Stimulated activated CD8-positive, alpha-beta memory T cell treated with anti-CD3 and anti-CD28 coated beads, Interleukin-4, amount 100 ng/mL, for 24 hours (primary cell): Measurements from ENCODE around the gene IPPK.

Source experiments
- DNase-seq: peaks from one replicate; pipeline ENCODE4 v3.0.0-alpha.2; 2020; ENCODE audit warnings: low read depth

Gene IPPK

DNA sequence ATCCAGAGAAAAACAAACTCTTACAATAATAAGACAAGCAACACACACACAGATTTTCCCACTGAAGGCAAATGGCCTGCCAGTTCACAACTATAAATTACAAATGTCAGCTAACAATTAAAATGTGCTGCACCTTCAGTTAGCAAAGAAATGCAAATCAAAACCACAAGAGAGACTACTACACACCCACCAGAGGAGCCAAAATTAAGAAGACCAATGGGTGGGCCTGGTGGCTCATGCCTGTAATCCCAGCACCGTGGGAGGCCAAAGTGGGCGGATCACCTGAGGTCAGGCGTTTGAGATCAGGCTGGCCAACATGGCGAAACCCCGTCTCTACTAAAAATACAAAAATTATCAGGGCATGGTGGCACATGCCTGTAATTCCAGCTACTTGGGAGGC, 15.1 kb upstream of the IPPK start:
- no peak for DNase-seq

DNA sequence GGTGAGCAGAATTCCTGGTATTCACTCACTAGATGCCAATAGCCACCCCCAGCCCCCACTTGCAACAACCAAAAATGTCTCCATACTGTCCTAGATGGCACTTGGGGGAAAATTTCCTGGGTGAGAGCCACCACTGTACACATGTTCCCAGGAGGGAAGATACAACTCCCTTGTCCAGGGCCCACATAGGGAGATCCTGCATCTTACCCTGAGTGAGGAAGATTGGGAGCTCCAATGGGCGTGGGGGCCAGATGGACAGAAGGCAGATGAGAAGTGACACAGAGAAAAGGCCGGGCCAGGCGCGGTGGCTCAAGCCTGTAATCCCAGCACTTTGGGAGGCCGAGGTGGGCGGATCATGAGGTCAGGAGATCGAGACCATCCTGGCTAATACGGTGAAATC, 12.3 kb upstream of the IPPK start:
- DNase-seq, result no peak

DNA sequence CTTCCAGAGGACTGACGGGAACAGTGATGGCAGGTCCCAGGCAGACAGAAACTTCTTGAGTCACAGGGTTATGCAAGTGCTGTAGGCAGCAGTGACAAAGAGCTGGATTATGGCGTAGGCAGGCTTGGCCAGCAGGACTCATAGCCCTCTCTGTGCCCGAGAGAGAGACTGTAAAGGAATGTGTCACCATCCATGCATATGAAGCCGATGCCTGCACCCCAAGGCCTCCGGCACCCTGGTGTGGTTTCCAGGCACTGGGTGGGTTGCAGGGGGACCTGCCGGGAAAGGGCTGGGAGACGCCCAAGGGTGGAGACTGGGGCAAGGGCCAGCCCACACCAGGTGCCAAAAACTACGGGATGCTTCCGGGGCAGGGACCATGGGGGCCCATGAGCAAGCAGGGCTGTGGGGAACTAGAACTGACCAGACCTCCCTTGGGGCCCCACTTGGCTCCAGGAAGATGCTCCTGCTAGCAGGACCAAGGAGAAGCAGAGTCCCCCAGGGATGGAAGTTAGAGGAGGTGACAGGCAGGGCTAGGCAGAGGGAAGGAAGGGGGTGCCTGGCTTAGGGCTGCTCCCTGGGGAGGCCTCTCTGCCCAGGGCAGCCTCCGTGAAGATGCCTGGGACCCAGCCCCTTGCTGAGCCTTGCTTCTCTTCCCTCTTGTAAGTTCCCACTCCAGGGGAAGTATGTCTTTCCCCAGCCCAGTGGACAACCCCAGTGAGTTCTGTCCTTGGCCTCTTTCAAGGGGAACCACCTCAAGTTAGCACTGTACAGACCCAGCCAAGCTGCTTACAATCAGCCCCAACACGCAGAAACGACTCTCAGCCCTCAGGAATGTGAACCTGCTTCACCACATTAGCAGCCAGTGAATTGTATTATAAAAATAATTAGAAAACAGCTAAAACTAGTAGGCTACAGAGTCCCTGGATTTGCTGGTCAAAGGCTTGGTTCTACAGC, 10.5 kb upstream of the IPPK start:
- DNase-seq, result no peak

DNA sequence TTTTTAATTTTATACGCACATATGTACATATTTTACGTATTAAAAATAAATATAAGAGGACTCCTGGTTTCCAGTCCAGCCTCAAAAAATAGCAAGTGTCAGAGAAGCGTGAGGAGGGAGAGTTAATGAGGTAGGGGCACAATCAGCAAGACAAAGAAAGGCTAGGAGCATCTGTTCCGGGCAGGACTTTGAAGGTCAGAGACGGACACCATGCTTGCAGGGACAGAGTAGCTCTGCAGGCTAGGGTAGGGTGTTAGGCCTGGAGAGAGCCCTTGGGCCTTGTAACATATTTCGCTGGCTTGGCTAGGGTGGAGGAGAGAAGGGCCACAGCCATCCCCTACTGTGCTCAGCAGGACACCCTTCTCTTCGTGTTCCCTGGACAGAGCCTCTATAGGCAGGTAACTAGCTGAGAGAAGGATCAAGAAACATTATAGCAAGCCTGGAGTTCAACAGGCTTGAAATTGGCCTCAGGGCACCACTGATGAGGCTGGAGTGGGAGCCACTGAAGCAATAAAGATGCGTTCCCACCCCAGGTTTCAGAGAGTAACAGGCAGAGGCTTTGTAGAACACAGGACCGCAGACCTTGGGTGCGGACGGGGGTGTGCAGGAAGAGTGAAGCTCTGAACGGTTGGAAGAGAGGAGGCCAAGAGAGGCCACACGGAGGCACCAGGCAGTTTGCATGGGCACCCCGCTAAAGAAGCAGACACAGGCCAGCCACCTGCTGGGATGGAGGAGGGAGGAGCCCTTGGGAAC, 9.7 kb upstream of the IPPK start:
- DNase-seq, result no peak

DNA sequence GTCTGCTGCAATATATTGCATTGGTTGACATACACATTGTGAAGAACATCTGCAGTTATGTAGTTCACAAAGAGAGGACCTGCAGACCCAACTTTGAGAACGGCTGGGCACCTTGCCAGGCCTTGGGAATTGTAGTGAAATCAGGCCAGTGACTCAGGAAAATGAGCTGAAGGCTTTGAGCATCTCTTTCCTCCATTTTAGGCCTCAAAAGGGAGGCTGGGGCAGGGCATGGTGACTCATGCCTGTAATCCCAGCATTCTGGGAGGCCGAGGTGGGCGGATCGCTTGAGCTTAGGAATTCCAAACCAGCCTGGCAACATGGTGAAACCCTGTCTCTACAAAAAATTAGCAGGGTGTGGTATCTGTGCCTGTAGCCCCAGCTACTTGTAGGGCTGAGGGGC, 1.4 kb upstream of the IPPK start:
- DNase-seq, result no peak

DNA sequence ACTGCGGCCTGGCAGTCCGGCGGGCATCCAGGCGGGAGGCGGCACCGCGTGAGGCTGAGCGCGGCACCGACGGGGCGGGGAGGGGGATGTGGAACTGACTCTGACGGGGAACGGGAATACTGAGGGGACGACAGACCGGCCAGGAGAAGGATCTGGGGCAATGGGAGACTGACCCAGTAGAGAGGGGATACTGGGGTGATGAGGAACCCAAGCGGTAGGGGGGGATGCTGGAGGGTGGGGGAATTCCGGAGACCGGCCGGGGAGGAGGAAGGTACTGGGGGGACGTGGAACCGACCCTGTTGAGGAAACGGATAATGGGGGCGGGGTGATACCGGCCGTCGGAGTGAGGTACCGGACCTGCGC, 423 bp downstream of the IPPK start:
- DNase-seq, result peak; percentile 18

DNA sequence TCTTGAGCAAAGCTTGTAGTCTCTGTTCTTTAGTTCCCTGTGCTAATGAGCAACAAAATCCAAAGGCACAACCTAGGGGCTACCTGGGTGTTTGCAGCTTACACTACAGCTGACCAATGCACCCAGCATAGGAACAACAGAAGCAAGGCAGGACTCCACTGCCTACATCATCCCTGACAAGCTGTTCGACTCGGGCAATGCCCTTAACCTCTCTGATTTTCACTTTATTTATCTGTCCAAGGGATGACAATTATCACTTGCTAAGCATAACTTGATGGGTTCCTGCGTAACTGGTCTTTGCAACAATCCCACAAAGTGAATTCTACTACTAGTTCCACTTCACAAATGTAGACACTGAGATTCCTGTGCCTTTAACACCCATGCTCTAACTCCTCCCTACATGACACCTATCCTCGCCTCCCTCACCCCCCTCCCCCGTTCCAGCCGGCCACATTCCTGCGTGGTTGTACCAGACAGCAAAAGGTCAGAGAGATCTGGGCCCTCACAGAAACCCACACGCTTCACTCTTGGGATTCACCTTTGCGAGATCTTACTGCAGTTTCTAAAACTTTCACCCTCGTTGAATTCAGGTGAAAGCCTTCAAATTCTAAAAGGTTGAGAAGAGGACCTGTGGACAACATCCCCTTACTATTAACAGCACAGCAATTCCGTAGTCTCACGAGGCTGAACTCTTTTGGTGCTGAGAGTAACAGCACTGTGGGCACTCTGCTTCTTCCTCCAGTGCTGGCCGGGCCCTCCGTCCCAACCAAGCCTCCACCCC, 995 bp downstream of the IPPK start:
- peak; percentile 46 for DNase-seq

DNA sequence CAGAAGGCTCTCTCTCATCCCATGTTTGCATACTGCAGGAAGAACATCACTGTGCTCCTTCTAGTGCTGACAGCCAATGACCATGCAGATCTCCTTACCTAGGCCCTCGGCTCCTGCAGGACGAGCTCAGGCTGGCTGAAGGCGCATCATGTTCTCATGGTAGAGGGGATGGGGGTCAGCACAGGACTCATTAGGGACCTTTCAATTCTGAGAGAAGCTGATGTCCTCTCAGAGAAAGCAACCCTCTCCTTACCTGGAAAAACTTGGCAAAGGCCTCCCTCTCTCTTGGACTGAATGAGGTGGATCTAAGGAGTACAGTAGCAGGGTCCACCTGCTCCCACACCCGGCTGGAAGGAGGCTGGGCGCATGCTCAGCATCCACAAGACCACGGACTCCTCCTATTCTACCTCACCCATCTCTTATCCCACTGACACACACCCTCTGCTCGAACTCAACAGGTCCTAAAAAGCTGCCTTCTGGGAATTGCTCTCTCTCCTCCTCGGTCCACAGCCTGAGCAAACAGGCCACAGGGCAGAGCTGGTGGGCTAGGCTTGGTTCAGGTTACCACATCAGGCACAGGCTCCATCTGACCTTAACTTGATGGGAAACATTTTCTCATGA, 2.9 kb downstream of the IPPK start:
- DNase-seq, result no peak

DNA sequence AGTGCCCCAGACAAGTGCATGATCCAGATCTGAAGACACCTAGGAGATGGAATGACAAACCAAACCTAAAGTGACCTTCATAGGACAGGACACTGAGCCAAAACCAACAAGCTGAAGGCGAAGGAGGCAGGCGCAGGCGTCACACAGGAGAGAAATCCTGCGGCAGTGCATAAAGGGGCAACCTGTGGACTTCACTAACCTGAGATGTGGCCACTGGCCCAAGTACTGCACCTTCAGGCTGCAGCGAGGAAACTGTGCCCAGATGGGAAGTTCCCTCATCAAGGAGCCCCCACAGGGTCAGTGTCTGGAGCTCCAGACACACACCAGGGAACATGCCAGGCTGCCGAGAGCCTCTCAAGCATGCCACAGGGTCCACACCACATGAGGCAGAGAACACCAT, 3.7 kb downstream of the IPPK start:
- DNase-seq, result no peak

DNA sequence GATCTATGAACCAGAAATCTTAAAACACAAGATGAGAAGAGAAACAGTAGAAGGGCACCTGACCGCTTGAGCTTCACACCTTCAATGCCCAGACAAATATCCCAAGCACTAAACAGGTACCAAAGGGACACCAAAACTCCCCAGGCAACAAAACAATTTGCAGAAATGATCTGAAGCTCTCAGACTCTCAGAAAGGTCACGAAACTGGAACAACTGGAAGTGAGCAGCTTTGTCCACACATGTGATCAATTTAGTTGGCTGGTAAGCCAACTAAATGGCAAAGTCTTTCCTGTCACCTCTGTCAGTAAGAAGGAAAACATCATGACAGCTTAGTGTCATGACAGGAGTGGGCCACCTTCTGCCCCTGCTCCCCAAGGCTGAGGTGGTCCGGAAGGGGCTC, 4.1 kb downstream of the IPPK start:
- no peak for DNase-seq

DNA sequence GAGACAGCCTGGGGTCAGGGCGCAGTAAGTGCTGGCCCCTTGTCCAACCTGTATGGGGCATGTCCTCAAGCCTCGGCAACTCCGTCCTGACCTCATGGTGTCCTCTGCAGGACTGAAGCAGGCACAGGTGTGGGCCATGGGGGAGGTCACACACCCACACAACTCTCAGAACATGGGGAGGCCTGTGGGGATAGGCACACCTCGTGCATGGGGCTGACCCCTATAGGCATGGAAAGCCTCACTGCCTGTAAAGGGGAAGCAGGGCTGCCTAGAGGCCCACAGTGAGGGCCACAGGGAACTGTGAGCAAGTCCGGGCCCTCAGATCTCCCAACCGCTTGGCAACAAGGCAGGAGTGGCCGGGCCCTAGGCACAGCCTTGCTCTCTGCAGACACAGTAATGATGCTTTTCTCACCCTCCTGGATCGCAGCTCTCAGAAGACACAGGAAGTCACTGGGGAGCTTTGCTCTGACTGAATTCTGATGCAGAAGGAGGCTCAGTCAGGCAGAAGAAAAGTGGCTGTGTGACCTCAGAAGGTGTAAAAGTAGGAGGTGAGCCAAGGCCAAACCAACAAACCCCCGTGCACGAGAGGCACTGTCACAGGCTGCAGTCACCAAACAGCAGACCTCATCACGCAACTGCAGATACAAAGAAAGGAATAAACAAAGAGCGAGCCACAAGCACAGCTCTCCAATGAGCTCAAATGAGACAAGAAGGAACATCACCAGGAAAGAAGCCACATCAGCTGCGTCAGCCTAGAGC, 5.4 kb downstream of the IPPK start:
- no peak for DNase-seq

DNA sequence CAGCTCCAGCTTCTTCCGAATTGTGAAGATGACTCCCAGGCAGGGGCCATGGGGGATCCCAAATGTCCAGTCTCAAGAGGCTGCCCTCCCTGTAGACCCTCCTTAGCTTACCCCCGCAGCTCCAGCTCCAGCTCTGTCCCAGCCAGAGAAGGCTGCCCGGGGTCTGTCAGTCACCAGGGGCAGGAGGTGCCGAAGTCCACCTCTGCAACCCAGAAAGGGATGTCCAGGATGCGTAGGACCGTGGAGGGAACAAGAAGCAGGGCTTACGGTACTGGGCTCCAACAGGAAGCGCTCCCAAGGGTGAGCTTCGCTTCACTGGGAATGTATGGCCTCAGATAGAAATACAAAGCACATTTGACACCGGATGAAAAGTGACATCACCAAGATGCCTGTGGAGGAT, 6.0 kb downstream of the IPPK start:
- no peak for DNase-seq

DNA sequence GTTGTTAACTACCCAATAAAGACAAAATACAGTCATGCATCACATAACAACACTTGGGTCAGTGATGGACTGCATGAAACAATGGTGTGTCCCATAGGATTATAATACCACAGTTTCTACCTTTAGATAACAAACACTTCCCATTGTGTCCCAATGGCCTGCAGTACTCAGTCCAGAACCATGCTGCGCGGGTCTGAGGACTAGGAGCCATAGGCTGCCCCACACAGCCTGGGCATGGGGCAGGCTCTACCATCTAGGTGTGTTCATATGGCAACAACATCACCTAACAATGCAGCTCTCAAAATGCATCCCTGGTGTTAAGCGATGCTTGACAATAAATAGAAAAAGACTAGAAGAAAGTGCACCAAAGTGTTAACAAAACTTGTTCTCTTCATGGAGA, 6.8 kb downstream of the IPPK start:
- DNase-seq, result no peak

DNA sequence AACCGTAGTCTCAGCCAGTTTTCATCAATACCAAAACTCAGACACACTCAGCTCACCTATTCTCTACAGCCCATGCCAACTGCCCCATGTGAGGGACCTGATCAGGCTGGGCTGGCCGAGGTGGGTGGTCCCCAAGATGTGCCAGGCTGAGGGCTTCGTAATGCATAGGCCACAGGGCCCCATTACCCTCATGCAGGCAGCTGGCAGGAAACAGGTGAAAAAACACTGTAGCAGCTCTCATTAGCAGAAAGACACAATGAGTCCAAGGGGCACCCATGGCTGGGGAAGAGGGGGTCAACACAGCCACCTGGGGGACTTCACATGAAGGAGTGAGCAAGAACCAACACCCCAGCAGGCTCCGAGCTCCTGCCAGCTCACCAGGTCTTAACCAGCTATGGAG, 8.2 kb downstream of the IPPK start:
- DNase-seq, result no peak

DNA sequence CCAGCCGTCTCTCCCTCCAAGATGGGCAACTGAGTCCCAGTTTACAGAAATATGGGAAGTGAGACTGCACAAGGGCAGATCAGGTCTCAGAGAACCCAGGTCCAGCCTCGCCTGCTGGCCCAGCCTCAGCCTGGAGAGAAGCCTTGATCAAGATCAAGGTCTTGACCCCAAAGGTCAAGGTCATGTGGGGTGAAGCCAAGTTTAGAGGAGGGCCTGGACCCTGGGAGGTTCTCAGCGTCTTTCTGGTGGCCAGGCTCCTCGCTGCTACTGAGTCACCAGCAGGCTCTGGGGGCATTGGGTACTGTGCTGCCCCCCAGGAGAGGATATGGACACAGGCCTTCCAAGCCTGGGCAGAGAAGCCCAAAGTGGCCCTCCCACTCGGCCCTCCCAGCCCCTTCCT, 8.8 kb downstream of the IPPK start:
- DNase-seq, result no peak

DNA sequence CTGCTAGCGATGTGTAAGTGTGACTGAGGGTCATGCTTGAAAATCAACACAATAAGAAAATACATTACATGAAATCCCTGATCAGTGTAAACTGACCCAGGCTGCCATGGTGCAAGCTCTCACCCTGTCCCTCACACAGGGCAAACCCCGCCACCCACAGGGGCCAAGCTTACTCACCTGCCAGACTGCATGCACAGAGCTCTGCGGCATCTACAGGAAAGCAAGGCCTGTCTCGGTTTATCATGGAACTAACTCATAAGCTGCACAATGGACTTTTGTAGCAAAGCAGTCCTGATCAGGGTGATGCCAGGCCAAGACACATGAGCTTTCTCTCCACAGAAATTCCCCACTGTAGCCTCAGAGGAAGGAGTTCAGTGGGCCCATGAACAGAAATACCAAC, 9.7 kb downstream of the IPPK start:
- DNase-seq, result no peak

DNA sequence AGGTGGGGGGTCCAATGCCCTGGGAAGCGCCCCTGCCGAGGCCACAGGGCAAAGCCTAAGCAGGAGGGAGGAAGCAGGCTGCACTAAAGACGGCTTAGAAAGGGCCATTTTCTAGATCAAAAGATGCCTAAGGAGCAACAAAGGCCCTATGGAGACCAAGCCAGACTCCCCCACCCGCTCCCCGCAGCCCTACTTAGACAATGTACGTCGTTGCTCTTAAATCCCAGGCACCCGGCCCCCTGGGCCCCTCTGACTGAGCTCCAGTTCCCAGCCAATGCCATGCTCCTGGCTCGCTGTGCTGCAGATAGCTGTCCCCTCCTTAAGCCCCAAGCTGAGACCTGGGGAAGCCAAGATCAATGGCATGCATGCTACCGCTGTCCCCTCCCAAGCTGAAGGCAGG, 10.3 kb downstream of the IPPK start:
- no peak for DNase-seq

DNA sequence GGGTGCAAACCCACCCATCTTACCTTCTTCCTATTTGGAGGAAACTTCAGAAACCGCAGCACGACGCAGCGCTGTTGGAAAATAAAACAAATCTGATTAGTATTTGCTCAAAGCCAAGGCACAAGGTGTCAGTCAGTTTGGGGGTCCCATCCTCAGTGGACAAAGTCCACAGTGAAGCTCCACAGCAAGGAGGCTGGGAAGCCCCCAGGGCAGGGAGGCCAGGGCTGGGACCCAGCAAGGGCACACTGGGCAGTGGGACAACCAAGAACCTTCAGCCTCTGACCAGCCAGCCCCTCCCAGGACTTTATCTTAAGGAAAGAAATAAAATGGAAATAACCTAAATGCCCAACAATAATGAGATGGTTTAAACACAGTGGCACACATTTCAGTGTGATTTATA, 11.3 kb downstream of the IPPK start:
- DNase-seq, result no peak

DNA sequence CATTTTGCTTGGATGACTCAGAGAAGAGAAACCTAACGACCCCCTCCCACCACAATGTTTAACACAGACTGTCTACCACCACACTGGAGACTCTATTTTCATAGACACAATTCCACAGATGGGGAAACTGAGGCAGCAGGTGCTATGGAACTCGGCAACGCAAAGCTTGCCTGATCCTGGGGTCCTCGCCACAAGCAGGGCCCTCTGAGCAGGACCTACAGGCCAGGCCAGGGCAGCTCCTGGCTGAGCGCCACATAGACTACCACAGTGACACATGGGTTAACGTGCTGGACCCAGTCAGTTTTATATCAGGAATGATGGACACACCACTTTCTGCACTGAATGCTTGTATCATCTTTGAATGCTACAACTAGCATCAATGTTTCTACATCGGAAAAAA, 11.8 kb downstream of the IPPK start:
- no peak for DNase-seq

DNA sequence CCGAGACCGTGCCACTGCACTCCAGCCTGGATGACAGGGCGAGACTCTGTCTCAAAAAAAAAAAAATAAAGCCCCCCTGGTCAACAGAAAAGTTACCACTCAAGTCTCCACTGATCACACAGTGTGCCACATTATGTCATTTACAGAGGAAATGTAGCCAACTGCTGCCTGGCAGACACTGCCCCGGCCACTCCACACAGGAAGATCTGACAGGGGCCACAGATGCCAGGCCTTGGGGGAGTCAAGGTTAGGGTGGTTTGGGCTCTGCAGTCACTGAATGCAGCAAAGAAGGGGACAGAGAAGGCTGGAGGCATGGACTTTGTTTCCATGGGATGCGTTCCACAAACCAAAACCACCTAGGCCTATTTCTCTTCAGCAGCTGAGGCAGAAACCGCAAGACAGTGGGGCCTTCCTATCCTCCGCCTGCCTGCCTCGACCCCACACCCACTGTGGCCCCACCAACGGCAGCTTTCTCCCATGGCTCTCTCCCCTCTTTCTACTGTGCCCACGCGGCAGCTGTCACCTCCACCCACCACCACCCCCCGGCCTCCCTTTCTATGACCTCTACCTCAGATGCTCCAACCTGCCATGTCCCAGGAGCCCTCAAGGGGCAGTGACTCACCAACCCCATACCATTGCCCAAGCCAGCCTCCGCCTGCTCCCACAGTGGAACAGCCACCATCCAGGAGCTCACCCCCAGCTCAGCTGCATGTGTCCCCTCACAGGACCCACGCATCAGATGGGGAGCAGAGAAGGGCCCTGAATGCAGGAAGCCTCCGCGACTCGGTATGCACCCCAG, 12.4 kb downstream of the IPPK start:
- no peak for DNase-seq

DNA sequence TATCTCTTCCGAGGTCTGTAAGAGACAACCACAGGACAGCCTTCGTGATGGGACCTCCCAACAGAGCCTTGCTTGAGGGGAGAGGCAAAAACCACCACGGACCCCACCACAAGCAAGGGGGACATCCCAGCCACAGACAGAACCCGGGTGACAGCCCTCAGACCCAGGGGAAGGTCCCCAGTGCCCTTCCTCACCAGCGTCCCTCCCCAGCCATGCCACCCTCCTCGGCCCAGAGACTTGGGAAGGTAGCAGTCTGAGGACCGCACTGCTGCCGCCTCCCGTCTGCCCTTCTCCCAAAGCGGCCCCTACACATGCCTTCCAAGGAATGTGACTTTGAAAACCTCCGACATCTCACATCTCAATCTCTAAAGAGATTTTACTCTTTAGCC, 13.4 kb downstream of the IPPK start:
- DNase-seq, result no peak
